ENCODE results near the gene NHEJ1. TPM values are rescaled to one million over a fixed set of nuclear protein-coding genes. Genes with fewer than 3 reads are reported as not detected.

NHEJ1 gene
- total and polyA plus RNA-seq, 9 of the 15 experiments (the other 6 are each of a cell fraction or from before 2014, with no cell fraction given) = 9.0 to 23.7 (median 13.9) TPM

- TF ChIP-seq PBX2 (CRISPR knock-in tag; IDR thresholded peaks at IDR 0.05; ENCODE audit: low read depth) (no peak), PBX2 (tag; conservative IDR thresholded peaks at IDR 0.05; ENCODE audit: low read depth) (no peak), NCOA1 (IDR thresholded peaks at IDR 0.05; ENCODE audit: low read depth) (no peak), POLR2B (IDR thresholded peaks at IDR 0.05; ENCODE audit: low read depth, partially characterized antibody) (no peak)
These were observed 133.7 kb downstream of the NHEJ1 start (continued) for GRCh38 chr2:219026946-219027345.

GRCh38 chr2:219025637-219026585, 134.7 kb downstream of the NHEJ1 start:
- Histone ChIP-seq H3K36me3 (ENCODE audit: control insufficient read depth, insufficient read depth, low read length) (no peaks in the 10 kb centered on the region), H3K4me1 (replicated peaks in 1 of 2; ENCODE audit: control insufficient read depth in 2 of 2, insufficient read depth in 2 of 2, low read length in 2 of 2) (peaks cover 0 to under 1% of the 10 kb centered on the region in 2 experiments; a peak in 1 of 5 replicates), H3K9me1 (ENCODE audit: control insufficient read depth, insufficient read depth, low read length) (no peaks in the 10 kb centered on the region), H2AFZ (ENCODE audit: low read depth, low read length) (no peak overlapping the region), H3K9me3 (replicated peaks; ENCODE audit: control insufficient read depth, insufficient read depth, low read depth, low read length) (no peaks in the 10 kb centered on the region), H3K9ac (ENCODE audit: insufficient read depth in 1 of 2, low read depth in 2 of 2, low read length in 2 of 2) (no peak overlapping the region; a peak in 1 of 4 replicates), H3K27ac (ENCODE audit: extremely low read depth, low read depth, low read length) (no peak overlapping the region), H3K4me3 (no peak overlapping the region), H4K20me1 (replicated peaks; ENCODE audit: control insufficient read depth, insufficient read depth, low read length) (peaks cover 4% of the 10 kb centered on the region; the same call in 1 of the 2 replicates), H3K4me2 (ENCODE audit: insufficient read depth, low read length) (no peak overlapping the region), H3K27me3 (ENCODE audit: control insufficient read depth in 2 of 2, insufficient read depth in 2 of 2, low read length in 2 of 2) (peaks cover 0 to 66% of the 10 kb centered on the region in 2 experiments; a peak in 4 of 5 replicates), H3K79me2 (ENCODE audit: control insufficient read depth, insufficient read depth, low read length) (no peaks in the 10 kb centered on the region)
- WGBS (ENCODE audit: insufficient coverage, low coverage, missing lambda C conversion rate) = under 1% methylated on average over 16 of the region's 18 CpGs
- FAIRE-seq (no peak), DNase-seq (ENCODE audit: extremely low read depth in 1 of 4, low spot score in 3 of 4) (no peak), ATAC-seq (no peak)
- ChIA-PET CTCF (ENCODE audit: low intra/inter-chr PET ratio) (no interaction called here), POLR2A (interaction anchor here (0.6 to 0.9 kb wide), 2 partner anchors 10 to 12 kb away, joined by 3 read pairs; no protein-coding TSS in a partner anchor)
- intact Hi-C loops (cut with micrococcal nuclease) (no loop called here), in situ Hi-C loops (cut with MboI) (loop anchor here (10.0 kb wide), 1 partner anchor 129 kb away; no protein-coding TSS in a partner anchor)
- no TSS peak for BruUV-seq (replicated peaks)
- no peak for TF ChIP-seq FOXP1 (CRISPR knock-in tag; IDR thresholded peaks at IDR 0.05)
- TF ChIP-seq MBD2 (IDR thresholded peaks at IDR 0.05; ENCODE audit: borderline replicate concordance, low read depth) = no peak
- TF ChIP-seq NR0B1 (IDR thresholded peaks at IDR 0.05; ENCODE audit: partially characterized antibody) = no peak
- TF ChIP-seq BRF1 (IDR thresholded peaks at IDR 0.05; ENCODE audit: borderline replicate concordance, extremely low read depth, insufficient read length) = no peak
- no peak for TF ChIP-seq ZNF277 (CRISPR knock-in tag; IDR thresholded peaks at IDR 0.05; ENCODE audit: borderline replicate concordance)
- no peak for TF ChIP-seq PRPF4 (IDR thresholded peaks at IDR 0.05; ENCODE audit: insufficient read depth, low read depth, low read length, poor library complexity, severe bottlenecking)
- TF ChIP-seq KDM5B (IDR thresholded peaks at IDR 0.05; ENCODE audit: insufficient replicate concordance, low read depth, low read length) = no peak

All from K562 (cell line).